ENCODE data around the gene LRMDA.
"Not testable (repeated sequence)": the region's sequence is repeated elsewhere in the genome, so short reads cannot be mapped to it uniquely, and the experiment has no call there.

GRCh38 chr10:75516154-75516553 lies 84.7 kb downstream of the LRMDA start:
- TF ChIP-seq TAF1 (IDR thresholded peaks at IDR 0.05; ENCODE audit: borderline replicate concordance, low read depth, low read length); CHD2 (IDR thresholded peaks at IDR 0.05; ENCODE audit: borderline replicate concordance, low read depth, low read length); PAX8 (IDR thresholded peaks at IDR 0.05); NR2F1 (conservative IDR thresholded peaks at IDR 0.05); MAX (IDR thresholded peaks at IDR 0.05; ENCODE audit: low read depth, low read length): not testable (repeated sequence)

Data from GM12878 (cell line).